GM19467 (cell line): ENCODE measurements around the gene MAGEB17.
"Not testable (repeated sequence)": the region's sequence is repeated elsewhere in the genome, so short reads cannot be mapped to it uniquely, and the experiment has no call there.

Experiments used
- ATAC-seq: cut with Tn5 transposase; IDR thresholded peaks from one replicate; pipeline ENCODE4 v1.9.1; 2021; ENCODE audit warnings: mild to moderate bottlenecking, moderate library complexity; ENCODE audit not compliant: unreplicated experiment

Gene MAGEB17, protein sequence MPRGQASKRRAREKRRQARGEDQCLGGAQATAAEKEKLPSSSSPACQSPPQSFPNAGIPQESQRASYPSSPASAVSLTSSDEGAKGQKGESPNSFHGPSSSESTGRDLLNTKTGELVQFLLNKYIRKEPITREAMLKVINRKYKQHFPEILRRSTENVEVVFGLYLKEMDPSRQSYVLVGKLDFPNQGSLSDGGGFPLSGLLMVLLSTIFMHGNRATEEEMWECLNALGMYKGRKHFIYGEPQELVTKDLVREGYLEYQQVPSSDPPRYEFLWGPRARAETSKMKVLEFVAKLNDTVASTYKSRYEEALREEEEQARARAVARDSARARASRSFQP

DNA sequence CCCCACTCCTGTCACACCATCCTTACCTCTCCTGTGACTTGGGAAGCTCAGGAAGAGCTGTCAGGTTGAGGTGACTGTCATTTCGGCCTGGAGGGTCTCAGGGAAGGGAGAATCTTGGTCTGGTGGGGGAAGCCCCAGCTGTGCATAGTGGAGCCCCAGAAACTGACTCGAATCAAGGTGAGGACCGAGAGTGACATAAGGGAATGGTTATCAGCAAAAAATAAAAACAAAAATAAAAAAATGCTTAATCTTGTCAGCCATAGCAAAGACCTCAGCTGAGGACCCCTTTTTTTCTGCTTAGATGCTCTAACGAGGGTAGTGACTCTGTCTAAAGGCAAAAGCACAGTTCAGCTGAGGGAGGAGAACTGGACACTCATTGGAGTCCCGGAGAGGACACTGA, at the start of gene MAGEB17:
Gene MAGEB17 (plus strand): TSS at position 301 of the 400 bp plus-strand sequence. CDS start 2,902 bp downstream, outside the sequence.
- ATAC-seq = no peak

DNA sequence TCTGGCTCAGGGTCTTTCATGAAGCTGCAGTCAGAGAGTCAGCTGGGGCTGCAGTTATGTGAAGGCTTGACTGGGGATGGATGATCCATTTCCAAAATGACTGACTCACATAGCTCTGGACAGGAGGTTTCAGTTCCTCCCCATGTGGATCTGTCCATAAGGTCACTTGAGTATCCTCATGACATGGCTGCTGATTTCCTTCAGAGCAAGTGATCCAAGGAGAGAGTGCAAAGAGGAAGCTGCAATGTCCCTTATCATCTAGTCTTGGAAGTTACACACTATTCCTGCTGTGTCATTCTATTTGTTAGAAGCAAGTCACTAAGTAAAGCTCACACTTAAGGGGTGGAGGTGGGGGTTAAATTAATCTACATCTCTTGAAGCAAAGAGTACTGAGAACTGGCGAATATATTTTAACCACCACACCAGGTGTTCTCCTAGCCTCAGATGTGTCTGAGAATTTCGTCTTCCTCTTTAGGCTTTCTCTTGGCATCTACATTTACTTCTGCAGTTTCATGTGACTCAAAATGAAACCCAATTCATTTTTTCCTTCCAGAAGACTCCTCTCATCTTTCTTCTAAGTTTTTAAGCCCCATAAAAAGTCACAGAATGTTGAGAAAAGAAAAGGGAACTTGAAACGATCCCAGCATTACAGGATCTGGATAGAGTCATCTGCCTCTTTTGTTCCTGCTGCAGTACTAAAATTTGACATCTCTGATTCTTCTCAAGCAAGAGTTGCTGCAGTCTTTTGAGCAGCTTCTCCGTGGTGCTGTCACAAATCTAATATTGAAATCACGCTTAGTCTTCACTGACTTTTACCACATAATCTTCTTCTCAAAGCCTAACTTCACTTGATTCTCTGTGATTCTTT, 47.7 kb upstream of the MAGEB17 start:
- ATAC-seq = peak; percentile 84

DNA sequence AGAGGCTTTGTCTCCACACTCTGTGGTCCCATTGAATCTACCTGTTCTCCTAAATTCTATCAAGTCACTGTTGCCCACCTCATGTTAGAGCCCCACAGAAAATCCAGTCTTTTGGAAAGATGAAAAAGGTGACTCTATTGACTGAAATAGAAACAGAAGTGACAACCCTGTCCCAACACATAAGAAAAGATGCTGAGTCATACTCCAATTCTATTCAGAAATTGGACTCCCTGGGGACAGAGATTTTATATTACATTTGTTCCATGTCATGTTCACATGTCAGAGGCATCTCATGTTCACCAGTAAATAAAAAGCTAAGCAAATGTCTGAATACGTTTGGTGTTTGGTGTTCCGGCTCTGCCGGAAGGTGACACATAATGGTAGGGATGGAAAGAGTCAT, 46.9 kb upstream of the MAGEB17 start:
- no peak for ATAC-seq

DNA sequence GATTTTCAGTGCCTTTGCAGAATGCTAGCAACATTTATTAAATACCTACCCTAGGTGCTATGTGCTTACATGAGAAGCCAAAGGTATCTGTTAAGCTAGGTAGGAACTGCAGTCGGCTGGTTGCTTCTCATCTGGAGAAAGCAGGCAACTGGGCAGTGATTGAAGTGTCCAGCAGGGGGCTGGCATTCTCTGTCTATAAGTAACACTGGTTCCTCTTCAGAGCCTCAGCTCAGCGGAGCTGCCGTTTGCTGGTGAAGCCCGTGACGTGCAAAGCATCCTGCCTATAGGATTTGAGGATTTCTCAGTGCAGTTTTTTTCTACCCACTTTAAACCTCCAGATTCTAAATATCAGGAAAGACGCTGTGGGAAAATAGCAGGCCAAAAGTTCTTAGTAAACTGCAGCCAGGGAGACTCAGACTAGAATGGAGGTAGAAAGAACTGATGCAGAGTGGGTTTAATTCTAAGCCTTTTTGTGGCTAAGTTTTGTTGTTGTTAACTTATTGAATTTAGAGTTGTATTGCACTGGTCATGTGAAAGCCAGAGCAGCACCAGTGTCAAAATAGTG, 44.0 kb upstream of the MAGEB17 start, which contains the start of gene GRPR:
Gene GRPR (plus strand): TSS at position 344 of the 565 bp plus-strand sequence. CDS start 389 bp downstream, outside the sequence.
- ATAC-seq = peak; percentile 61

DNA sequence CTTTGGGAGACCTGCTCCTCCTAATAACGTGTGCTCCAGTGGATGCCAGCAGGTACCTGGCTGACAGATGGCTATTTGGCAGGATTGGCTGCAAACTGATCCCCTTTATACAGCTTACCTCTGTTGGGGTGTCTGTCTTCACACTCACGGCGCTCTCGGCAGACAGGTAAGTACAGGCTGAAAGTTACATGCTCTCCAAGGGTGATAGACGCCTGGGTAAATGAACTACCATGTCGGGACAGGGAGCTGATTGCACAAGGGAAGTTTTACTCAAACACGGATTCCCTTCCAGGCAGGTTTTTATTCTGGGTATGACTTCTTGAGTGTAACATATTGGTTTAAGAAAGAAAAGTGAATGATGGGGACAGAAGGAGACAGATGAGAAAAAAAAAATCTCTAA, 43.1 kb upstream of the MAGEB17 start:
- ATAC-seq = no peak

DNA sequence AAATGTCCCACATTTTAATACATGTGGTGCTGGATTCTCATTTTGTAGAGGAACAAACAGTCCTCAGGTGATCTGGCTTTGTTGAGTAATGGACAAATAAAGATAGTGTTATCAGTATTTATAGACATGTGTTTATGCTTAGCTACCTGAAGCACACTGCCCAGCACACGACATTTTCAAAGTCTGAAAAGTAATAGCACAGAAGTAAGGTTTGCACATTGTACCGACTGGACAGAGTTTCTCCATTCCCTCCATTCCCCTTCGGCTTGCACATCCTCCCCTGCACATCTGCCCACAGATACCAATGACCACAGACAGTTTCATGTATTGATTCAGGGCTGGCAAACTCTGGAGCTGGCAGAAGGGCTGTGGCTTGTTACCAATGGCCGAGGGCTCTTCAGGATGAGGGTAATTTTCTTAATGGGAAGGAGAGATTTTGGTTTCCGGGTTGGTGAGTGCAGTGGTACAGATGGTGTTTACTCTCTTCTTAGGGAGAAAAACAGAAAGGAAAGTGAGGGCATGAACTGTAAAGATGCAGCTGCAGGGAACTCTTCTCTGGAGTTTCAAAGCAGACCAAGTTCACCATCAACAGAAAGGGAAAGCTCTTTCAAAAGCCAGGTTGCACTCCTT, 41.6 kb upstream of the MAGEB17 start:
- ATAC-seq = no peak

DNA sequence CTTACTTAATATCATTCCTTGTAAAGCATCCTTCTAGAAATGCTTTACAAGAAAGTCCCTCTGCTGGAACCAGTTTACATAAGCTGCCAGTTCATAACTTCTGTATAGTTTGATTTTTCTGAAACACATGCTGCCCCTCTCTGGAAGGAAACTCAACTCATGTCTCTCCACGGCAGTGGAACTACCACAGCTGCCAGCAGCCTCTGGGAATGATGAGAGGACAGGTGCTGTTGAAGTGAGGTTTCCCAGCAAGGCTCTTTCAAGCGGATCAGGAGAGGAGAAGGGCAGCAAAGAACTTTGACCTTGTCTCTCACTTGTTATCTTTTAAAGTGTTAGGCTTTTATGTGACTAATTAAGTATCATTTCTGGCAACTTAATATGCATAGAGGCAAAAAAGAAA, 36.6 kb upstream of the MAGEB17 start:
- no peak for ATAC-seq

DNA sequence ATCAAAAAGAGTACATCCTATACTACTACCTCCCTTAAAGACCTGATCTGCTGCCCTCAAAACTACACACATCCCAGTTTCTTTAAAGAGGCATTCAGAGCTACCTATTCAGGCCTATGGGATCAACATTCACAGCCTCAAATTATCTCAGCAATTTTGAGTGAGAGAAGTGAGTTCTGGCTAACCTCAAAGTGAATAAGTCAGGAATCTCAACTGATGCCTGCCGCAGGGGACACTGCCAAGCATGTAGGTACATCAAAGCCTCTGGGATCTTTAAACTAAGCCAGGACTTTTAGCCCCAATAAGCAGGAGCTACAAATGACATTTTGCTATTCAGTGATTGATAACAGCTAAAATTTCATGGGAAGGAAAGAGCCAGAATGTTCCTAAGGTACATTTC, 32.3 kb upstream of the MAGEB17 start:
- ATAC-seq = no peak

DNA sequence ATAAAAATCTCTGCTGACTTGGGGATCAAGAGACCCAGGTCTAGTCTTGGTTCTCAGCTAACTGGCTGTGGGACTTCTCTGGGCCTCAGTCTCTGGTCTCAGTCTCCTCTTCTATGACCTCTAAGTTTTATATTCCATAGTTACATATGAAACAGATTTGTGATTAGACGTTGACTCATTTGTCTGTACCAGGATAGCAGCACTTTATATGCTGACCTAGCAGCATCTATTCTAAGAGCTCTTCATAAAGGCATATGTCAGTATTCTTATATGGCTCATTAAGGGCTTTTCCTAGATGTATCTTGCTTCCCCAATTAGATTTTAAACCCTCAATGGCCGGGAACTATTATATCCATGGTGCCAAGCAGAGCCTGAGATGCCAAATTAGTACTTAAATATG, 31.2 kb upstream of the MAGEB17 start:
- no peak for ATAC-seq

DNA sequence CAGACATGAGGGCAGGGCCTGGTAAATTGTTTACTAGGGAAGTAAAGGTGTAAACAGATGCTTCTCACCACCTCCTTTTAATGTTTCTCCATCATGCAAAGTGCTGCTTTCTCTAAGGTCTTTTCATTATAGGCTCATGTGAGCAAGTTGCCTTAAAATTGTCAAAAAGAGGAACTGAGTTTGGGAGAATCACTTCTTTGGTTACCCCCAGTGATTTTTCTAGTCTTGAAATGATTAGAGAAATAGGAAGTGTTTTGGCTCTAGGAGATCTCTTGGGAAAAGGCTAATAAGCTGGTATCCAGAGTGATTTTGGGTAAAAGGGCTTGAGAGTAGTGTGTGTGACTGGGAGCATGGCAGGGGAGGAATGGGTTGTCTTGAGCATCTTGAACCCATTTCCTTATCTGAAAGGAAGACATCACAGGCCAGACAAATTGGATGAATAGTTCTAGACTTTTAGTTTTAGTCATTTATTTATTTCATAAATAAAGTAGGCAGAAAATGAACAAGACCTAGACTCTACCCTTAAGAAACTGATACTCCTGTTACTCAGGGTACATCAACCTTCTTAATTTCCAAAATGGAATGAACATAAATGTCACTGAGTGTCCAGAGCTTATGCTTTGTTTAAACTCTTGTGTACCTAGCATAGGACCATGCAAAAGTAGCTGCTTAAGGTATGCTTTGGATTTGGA, 29.7 kb upstream of the MAGEB17 start:
- ATAC-seq = peak; percentile 65

DNA sequence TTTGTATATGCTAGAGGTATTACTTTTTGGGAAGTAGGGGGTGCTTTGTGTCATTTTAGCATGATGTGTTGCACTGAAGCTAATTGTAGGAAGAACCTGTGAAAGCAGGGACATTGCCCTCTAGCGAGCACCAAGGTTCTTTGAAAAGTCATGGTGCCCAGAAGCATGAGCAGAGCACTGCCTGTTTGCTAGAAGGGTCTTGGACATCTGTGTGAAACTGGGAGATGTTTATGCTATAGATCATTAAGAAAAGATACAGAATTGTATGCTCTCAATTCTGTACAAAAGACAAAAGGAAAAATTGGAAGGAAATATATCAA, 29.2 kb upstream of the MAGEB17 start:
- peak; percentile 39 for ATAC-seq

DNA sequence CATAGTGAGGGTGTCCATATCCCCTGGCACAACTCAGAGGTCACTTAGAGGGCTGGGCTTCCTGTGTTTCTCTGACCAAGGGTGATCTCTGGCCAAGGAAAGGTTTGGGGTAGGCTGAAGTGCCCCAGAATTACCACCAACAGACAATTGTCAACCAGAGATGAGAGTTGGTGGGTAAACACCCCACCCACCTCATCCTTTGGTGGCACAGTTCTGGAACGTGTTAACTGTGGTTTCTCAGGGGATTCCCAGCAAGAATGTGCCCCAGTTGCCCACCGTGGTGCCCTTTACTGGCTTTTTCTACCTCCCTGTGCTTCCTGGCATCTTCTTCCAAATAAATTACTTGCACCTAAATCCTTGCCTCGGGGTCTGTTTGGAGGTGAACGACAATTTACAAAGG, 26.8 kb upstream of the MAGEB17 start:
- ATAC-seq = no peak

DNA sequence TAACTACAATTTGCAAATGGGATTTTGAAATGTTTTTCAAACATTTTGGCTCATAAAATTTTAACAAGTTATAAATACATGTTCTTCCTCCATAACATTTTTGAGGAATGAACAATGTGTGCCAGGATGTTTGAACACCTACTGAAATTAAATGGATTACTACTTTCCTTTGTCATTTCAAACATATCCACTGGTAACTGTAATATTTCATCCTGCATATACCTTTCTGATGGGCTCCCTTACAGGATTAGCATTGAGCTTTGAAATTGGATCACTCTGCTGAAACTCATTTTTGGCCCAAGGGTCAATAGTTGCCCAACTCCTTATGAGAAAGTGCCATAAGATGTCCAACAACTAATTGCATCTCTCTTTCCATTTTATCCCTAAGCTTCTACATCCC, 26.3 kb upstream of the MAGEB17 start:
- no peak for ATAC-seq

DNA sequence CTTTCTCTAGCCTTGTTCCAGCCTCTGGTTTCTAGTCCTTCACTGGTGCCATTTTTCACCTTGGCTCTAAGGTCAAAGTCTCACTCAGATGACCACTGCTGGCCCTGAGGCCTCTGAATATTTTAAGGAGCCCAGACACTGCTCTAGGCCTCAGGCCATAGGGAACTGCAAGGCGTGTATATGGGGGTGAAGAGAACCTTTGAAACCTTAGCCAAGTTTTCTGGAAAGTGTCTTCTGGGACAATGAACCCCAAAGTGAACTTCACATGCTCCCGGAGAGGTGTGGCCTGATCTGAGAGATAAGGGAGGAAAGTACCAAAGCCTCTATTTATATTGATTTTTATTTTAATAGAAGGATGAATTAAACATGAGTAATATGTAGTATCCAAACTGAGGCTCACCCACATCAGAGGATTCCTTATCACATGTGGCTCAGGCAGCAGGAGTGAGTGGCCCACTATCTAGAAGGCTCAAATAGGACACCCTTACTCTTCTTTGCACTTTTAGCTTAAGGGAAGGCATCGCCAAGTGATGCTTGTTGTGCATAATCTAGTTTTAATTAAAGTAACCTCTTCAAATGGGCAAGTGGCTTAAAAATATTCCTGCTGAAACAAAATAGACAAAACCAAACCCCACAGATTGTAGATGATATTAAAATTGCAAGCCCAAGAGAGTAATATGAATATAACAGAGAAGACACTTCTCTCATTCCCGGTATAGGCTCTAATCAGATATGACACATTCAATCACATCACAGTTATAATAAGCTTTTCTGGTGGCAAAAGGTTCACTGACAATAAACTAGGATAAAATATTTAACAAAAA, 25.6 kb upstream of the MAGEB17 start:
- no peak for ATAC-seq

DNA sequence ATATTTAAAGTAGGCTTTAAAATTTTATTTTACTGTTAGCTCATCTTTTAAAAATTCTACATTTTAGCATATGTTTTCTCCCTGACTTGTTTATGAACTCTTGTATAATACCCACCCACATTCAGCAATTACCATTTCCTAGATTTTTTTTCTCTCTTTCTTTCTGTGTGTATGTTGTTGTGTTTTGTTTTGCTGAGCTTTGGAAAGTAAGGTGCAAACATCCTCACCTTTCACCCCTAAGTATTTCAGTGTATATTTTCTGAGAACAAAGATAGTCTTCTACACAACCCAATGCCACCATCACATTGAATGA, 25.1 kb upstream of the MAGEB17 start:
- no peak for ATAC-seq

DNA sequence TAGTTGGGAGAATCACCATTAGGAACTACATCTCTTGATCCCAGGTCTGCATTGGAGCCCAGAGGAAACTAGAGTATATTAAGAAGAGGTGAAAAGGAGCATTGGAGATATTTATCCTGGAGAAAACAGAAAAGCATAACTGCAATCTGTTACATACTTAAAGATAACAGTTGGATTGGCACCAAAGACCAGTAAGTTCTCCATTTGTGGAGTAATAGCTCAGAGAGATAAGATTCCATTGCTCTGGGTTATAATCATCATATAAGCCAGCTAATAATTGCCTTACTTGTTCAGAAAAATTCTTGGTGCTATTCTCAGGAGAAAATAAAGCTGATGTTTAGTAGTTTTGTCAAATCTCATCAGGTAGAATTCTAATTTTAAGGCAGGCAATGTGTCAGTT, 23.3 kb upstream of the MAGEB17 start:
- no peak for ATAC-seq

DNA sequence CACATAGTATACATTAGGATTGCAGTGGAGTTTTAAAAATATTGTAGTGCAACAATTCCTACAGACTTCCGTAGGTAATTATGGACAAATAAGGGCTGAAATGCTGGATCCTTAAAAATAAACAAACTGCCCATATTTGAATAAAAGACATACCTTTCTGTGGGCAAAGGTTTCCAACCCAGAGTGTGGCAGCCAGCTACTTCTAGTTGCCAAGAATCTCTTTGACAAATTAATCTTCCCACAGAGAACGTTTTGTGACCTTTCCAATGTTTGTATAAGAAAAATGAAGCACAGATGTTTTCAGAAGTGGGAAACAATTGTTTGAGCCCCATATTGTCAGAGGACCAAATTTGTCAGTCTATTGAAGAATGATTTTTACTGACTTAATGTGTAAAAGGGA, 22.9 kb upstream of the MAGEB17 start:
- ATAC-seq = no peak

DNA sequence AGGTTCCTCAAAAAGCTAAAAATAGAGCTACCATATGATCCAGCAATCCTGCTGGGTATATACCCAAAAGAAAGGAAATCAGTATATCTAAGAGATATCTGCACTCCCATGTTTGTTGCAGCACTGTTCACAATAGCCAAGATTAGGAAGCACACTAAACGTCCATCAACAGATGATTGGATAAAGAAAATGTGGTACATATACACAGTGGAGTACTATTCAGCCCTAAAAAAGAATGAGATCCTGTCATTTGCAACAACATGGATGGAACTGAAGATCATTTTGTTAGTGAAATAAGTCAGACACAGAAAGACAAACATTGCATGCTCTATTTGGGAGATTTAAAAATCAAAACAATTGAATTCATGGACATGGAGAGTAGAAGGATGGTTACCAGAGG, 22.2 kb upstream of the MAGEB17 start:
- not testable (repeated sequence) for ATAC-seq

DNA sequence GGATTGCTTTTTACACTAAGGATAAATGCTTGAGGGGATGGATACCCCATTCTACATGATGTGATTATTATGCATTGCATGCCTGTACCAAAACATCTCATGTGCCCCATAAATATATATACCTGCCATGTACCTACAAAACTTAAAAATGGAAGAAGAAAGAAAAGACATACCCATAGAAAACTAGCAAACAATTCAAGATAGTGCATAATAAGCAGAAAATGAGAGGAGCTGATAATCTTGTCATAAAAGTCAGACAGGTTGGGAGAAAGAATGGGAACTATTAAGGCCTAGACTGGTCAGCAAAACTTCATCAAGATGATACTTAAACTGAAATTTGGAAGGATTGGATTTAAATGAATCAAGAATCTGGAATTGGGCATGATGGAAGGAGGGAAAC, 21.6 kb upstream of the MAGEB17 start:
- ATAC-seq = no peak

DNA sequence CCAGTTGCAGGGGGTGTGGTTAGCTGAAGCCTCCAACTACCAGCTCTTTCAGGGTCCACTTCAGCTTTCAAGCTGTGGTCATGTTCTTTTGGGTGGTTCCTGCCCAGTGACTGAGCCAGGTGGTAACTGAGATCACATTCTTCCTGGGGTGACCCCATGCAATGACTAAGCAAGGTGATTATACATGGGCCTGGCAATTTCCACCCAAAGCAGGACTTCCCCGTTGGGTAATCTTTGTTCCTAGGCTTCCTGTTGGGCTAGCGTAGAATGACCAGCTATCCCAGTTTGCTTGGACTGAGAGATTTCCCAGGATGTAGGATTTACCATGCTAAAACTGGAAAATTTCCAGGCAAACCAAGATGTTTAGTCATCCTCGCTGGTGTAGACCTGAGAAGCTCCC, 18.4 kb upstream of the MAGEB17 start:
- no peak for ATAC-seq
